ENCODE measurements around the gene ACVR1. TPM values are rescaled to one million over a fixed set of nuclear protein-coding genes. Genes with fewer than 3 reads are reported as not detected.
A peak's percentile ranks its signal among the peaks of the same experiment; 100 is the strongest.
"Not testable (repeated sequence)": the region's sequence is repeated elsewhere in the genome, so short reads cannot be mapped to it uniquely, and the experiment has no call there.

The ACVR1 gene
- total and polyA plus RNA-seq, 4 donors, result 21.1 to 24.8 (median 23.2) TPM

DNA sequence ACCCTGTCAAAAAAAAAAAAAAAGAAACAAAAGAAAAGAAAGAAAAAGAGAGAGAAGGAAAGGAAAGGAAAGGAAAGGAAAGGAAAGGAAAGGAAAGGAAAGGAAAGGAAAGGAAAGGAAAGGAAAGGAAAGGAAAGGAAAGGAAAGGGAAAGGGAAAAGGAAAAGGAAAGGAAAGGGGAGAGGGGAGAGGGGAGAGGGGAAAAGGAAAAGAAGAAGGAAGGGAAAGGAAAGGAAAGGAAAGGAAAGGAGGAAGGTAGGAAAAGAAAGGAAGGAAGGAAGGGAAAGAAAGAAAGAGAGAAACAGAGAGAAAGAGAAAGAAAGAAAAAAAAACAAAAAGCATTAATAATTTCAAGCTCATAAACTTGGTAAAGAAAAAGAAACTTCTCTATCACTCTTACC, 49.5 kb downstream of the ACVR1 start:
- not testable (repeated sequence) for H3K9me3 ChIP-seq (ENCODE audit: control insufficient read depth, insufficient read depth, low read length); H3K27me3 ChIP-seq (ENCODE audit: control insufficient read depth, insufficient read depth, low read length); H3K36me3 ChIP-seq (ENCODE audit: control insufficient read depth, insufficient read depth, low read length); H3K4me3 ChIP-seq (ENCODE audit: low read depth, low read length); H3K4me1 ChIP-seq (ENCODE audit: control insufficient read depth, insufficient read depth, low read length); H3K27ac ChIP-seq (ENCODE audit: low read depth, low read length); DNase-seq (ENCODE audit: low read depth in 4 of 6, low spot score in 6 of 6)

DNA sequence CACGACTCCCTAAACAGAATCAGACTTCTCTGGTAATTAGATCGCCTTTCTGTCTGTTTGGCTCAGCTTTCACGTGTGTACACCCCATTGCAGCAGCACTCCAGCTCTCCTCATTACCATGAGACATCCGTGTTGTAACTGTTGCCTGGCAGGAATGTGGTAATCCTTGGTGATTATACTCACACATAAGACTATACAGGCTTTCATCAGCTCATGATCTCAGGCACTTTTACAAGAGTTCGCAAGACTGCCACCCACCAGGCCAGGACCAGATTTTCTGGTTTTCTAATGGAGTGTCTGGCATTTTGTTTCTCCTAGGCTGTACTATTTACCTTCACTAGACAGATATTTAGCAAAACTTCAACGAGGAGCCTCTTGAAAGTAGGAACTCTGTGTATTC, 50.2 kb downstream of the ACVR1 start:
- Histone ChIP-seq H3K27me3 (ENCODE audit: control insufficient read depth, insufficient read depth, low read length) (no peaks in the 10 kb centered on the region), H3K9me3 (ENCODE audit: control insufficient read depth, insufficient read depth, low read length) (no peaks in the 10 kb centered on the region), H3K27ac (ENCODE audit: low read depth, low read length) (no peak overlapping the region), H3K36me3 (ENCODE audit: control insufficient read depth, insufficient read depth, low read length) (no peaks in the 10 kb centered on the region), H3K4me1 (ENCODE audit: control insufficient read depth, insufficient read depth, low read length) (no peaks in the 10 kb centered on the region), H3K4me3 (ENCODE audit: low read depth, low read length) (no peak overlapping the region)
- DNase-seq (ENCODE audit: low read depth in 4 of 6, low spot score in 6 of 6), result peak in 1 of 6 donors; percentile 28
- WGBS (ENCODE audit: insufficient coverage), result no CpG with 5 or more reads among the region's 6 CpGs

DNA sequence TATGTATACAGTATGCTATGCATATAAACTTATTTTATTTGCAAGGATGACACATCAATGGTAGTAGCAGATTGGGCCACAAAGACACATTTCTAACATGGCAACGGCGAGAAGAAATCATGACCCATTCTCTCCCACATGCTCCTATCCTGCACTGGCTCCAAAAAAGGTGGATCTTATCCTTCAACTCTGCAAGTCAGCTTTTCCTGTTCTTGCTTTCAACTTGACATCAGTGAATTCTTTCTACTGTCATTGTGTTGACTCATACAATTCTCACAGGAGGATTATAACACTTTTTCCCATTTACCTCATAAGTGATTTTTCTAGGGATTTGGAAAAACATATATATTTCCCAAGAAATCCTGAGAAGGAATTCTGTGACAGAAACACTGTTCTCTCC, 53.1 kb downstream of the ACVR1 start:
- WGBS (ENCODE audit: insufficient coverage), result 96% methylated on average over 2 of the region's 2 CpGs
- Histone ChIP-seq H3K4me3 (ENCODE audit: low read depth, low read length) (no peak overlapping the region), H3K36me3 (ENCODE audit: control insufficient read depth, insufficient read depth, low read length) (no peaks in the 10 kb centered on the region), H3K27ac (ENCODE audit: low read depth, low read length) (no peak overlapping the region), H3K27me3 (ENCODE audit: control insufficient read depth, insufficient read depth, low read length) (no peaks in the 10 kb centered on the region), H3K9me3 (ENCODE audit: control insufficient read depth, insufficient read depth, low read length) (no peaks in the 10 kb centered on the region), H3K4me1 (ENCODE audit: control insufficient read depth, insufficient read depth, low read length) (no peaks in the 10 kb centered on the region)
- no peak for DNase-seq (ENCODE audit: low read depth in 4 of 6, low spot score in 6 of 6)

DNA sequence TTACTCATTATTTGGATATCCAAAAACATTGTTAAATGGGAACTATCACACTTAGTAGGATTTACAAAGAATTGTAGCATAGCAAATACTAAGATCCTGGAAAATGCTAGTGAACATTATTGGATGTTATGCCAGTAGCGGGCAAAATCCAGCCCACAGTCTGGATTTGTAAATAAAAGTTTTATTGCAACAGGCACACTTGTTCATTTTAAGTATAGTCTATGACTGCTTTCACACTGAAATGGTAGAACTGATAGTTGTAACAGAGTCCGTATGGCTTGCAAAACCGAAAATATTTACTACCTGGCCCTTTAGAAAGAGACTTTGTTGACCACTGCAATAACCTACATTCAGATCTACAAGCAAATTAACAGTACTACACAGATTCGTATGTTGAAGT, 53.6 kb downstream of the ACVR1 start:
- no peak for DNase-seq (ENCODE audit: low read depth in 4 of 6, low spot score in 6 of 6)
- no CpG with 5 or more reads among the region's 4 CpGs for WGBS (ENCODE audit: insufficient coverage)
- no peaks in the 10 kb centered on the region for H3K27me3 ChIP-seq (ENCODE audit: control insufficient read depth, insufficient read depth, low read length)

DNA sequence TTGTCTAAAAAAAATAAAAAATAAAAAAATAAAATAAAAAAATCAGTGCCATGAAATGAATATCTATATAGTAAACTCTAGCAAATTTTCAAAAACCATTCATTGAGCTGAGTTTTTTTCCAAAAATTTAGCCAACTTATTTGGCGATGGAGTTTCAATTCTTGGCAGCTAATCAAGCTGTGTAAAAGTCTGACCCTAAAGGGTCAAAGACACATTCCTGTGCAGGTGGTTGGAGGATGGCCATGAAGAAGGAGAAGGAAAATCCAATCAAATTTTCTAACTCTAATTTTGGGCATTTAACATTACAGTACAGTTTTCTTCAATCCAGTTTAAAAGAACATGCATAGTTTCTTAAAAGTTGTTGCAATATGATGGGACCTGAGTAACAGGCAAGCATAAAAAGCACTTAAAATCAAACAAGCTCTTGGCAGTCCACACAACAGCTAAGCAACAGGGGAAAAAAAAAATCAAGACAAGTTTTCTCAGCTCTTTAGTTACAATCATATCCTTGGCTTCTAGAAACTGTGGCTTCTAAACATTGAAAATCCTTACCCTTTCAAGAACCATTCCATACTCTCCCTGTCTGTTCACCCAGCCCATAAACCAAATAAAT, 54.5 kb downstream of the ACVR1 start:
- no peak for DNase-seq (ENCODE audit: low read depth in 4 of 6, low spot score in 6 of 6)
- peaks cover 6% of the 10 kb centered on the region for H3K36me3 ChIP-seq (ENCODE audit: control insufficient read depth, insufficient read depth, low read length)
- WGBS (ENCODE audit: insufficient coverage), result no CpG with 5 or more reads among the region's 1 CpG
- H3K9me3 ChIP-seq (ENCODE audit: control insufficient read depth, insufficient read depth, low read length), result no peaks in the 10 kb centered on the region
- no peaks in the 10 kb centered on the region for H3K27me3 ChIP-seq (ENCODE audit: control insufficient read depth, insufficient read depth, low read length)
- H3K27ac ChIP-seq (ENCODE audit: low read depth, low read length), result no peak overlapping the region
- no peaks in the 10 kb centered on the region for H3K4me1 ChIP-seq (ENCODE audit: control insufficient read depth, insufficient read depth, low read length)
- H3K4me3 ChIP-seq (ENCODE audit: low read depth, low read length), result no peak overlapping the region

More for the DNA sequence above, 53.6 kb downstream of the ACVR1 start:
- Histone ChIP-seq H3K36me3 (ENCODE audit: control insufficient read depth, insufficient read depth, low read length) (no peaks in the 10 kb centered on the region), H3K4me3 (ENCODE audit: low read depth, low read length) (no peak overlapping the region), H3K4me1 (ENCODE audit: control insufficient read depth, insufficient read depth, low read length) (no peaks in the 10 kb centered on the region), H3K27ac (ENCODE audit: low read depth, low read length) (no peak overlapping the region), H3K9me3 (ENCODE audit: control insufficient read depth, insufficient read depth, low read length) (no peaks in the 10 kb centered on the region)

DNA sequence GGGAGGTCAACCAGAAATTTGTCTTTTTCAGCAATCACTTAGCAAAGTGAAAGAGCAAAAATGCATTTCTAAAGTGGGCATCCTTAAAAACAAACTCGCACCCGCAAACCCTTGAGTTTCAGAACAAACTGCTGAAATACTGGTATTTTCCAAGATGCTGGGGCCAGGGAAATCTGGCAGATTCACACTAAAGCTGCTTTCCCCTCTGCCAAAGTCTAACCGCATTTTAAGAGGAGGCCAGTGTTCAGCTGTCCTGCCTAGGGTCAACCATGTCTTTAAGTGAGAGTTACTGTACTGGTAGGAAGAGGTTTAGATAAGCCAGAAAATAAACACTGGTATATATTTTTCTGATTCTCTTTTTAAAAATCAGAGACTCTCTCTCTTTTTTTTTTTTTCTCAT, 55.9 kb downstream of the ACVR1 start:
- Histone ChIP-seq H3K36me3 (ENCODE audit: control insufficient read depth, insufficient read depth, low read length) (peaks cover 6% of the 10 kb centered on the region), H3K9me3 (ENCODE audit: control insufficient read depth, insufficient read depth, low read length) (no peaks in the 10 kb centered on the region), H3K4me1 (ENCODE audit: control insufficient read depth, insufficient read depth, low read length) (no peaks in the 10 kb centered on the region), H3K27me3 (ENCODE audit: control insufficient read depth, insufficient read depth, low read length) (no peaks in the 10 kb centered on the region), H3K4me3 (ENCODE audit: low read depth, low read length) (no peak overlapping the region), H3K27ac (ENCODE audit: low read depth, low read length) (no peak overlapping the region)
- peak in 1 of 6 donors; percentile 26 for DNase-seq (ENCODE audit: low read depth in 4 of 6, low spot score in 6 of 6)
- 88% methylated on average over 2 of the region's 3 CpGs for WGBS (ENCODE audit: insufficient coverage)

DNA sequence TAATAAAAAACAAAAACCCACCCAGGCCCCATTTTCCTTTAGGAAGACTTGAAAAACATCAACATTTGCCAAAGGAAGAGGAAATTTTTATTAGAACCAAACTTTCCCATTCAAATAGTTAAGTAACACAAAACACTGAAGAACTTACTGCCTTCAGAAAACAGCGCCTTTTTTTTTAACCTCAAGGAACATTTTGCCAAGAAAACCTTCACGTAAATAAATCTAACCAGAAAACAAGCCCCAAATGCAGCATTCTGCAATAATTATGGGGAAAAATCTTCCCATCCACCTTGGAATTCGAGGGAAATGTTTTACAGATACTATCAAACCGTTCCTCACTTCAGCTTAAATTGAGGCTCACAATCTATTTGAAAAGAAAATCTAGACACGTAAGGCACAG, 56.4 kb downstream of the ACVR1 start:
- H3K4me3 ChIP-seq (ENCODE audit: low read depth, low read length), result no peak overlapping the region
- H3K36me3 ChIP-seq (ENCODE audit: control insufficient read depth, insufficient read depth, low read length), result peaks cover 6% of the 10 kb centered on the region
- no peaks in the 10 kb centered on the region for H3K9me3 ChIP-seq (ENCODE audit: control insufficient read depth, insufficient read depth, low read length)
- no CpG with 5 or more reads among the region's 5 CpGs for WGBS (ENCODE audit: insufficient coverage)
- no peaks in the 10 kb centered on the region for H3K27me3 ChIP-seq (ENCODE audit: control insufficient read depth, insufficient read depth, low read length)
- no peaks in the 10 kb centered on the region for H3K4me1 ChIP-seq (ENCODE audit: control insufficient read depth, insufficient read depth, low read length)
- no peak for DNase-seq (ENCODE audit: low read depth in 4 of 6, low spot score in 6 of 6)
- H3K27ac ChIP-seq (ENCODE audit: low read depth, low read length), result peak overlapping the region; percentile 25

DNA sequence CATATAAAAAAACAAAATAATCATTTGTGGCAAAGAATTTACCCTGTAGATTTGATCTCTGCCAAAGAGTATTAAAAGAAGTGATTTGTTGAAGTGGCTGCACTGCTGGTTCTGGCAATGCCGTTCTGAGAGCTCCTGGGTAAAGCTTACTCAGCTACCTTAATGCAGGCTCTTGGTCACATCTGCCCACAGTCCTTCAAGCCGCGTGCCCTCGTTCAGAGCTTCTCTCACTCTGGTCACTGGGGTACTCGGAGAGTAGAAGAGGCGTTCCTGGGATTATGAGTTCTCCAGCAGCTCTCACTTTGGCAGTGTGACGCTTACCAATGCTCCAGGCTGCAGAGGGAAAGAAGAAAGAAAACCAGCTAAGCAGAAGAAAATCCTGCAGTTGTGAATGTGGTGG, 57.9 kb downstream of the ACVR1 start:
- Histone ChIP-seq H3K27ac (ENCODE audit: low read depth, low read length) (no peak overlapping the region), H3K36me3 (ENCODE audit: control insufficient read depth, insufficient read depth, low read length) (peaks cover 6% of the 10 kb centered on the region), H3K27me3 (ENCODE audit: control insufficient read depth, insufficient read depth, low read length) (no peaks in the 10 kb centered on the region), H3K4me1 (ENCODE audit: control insufficient read depth, insufficient read depth, low read length) (no peaks in the 10 kb centered on the region), H3K9me3 (ENCODE audit: control insufficient read depth, insufficient read depth, low read length) (no peaks in the 10 kb centered on the region), H3K4me3 (ENCODE audit: low read depth, low read length) (no peak overlapping the region)
- no peak for DNase-seq (ENCODE audit: low read depth in 4 of 6, low spot score in 6 of 6)
- 94% methylated on average over 5 of the region's 7 CpGs for WGBS (ENCODE audit: insufficient coverage)

DNA sequence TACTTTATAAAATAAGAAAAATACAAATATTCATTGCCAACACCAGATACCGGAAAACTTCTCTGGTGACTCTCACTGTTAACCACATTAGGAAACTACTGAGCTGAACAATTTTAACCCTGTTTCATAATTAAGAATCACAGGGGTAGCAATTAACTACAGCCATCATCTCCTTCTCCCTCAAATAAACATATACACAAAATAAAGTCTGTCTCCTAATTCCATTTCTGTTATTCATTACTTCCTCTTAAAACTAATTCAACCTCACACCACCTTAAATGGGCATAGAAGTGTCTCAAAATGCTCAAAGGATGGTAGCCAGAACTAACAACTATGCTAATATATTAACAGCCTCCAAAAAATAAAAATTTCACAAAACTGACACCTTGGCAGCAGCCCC, 60.7 kb downstream of the ACVR1 start:
- DNase-seq (ENCODE audit: low read depth in 4 of 6, low spot score in 6 of 6), result no peak
- Histone ChIP-seq H3K4me3 (ENCODE audit: low read depth, low read length) (no peak overlapping the region), H3K4me1 (ENCODE audit: control insufficient read depth, insufficient read depth, low read length) (no peaks in the 10 kb centered on the region), H3K27me3 (ENCODE audit: control insufficient read depth, insufficient read depth, low read length) (no peaks in the 10 kb centered on the region), H3K27ac (ENCODE audit: low read depth, low read length) (no peak overlapping the region), H3K36me3 (ENCODE audit: control insufficient read depth, insufficient read depth, low read length) (peaks cover 6% of the 10 kb centered on the region), H3K9me3 (ENCODE audit: control insufficient read depth, insufficient read depth, low read length) (no peaks in the 10 kb centered on the region)
- WGBS (ENCODE audit: insufficient coverage), result 100% methylated on average over 1 of the region's 1 CpG

DNA sequence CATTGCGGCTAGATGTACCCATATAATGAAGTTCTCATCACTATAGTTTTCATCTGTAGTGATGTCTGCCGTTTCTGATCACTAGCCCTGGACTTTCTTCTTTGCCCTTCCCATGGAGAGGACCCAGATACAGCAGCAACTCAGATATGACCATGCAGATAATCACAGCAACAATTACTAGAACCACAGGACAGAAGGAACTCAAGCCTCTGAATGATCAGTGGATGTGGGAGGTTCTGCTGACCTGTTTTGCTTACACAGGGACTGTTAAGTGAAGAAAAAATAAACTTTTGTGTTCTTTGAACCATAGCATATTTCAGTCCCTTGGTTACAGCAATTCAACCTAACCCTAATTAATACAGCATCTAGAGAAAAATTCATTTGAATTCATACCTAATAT, 62.7 kb downstream of the ACVR1 start:
- no peak for DNase-seq (ENCODE audit: low read depth in 4 of 6, low spot score in 6 of 6)
- H3K4me3 ChIP-seq (ENCODE audit: low read depth, low read length), result no peak overlapping the region
- peaks cover 6% of the 10 kb centered on the region for H3K36me3 ChIP-seq (ENCODE audit: control insufficient read depth, insufficient read depth, low read length)
- no peak overlapping the region for H3K27ac ChIP-seq (ENCODE audit: low read depth, low read length)
- H3K27me3 ChIP-seq (ENCODE audit: control insufficient read depth, insufficient read depth, low read length), result no peaks in the 10 kb centered on the region
- H3K9me3 ChIP-seq (ENCODE audit: control insufficient read depth, insufficient read depth, low read length), result no peaks in the 10 kb centered on the region
- no peaks in the 10 kb centered on the region for H3K4me1 ChIP-seq (ENCODE audit: control insufficient read depth, insufficient read depth, low read length)
- WGBS (ENCODE audit: insufficient coverage), result 83% methylated on average over 1 of the region's 2 CpGs
